Measurements from ENCODE around the gene B3GALT4.

The B3GALT4 gene

DNA sequence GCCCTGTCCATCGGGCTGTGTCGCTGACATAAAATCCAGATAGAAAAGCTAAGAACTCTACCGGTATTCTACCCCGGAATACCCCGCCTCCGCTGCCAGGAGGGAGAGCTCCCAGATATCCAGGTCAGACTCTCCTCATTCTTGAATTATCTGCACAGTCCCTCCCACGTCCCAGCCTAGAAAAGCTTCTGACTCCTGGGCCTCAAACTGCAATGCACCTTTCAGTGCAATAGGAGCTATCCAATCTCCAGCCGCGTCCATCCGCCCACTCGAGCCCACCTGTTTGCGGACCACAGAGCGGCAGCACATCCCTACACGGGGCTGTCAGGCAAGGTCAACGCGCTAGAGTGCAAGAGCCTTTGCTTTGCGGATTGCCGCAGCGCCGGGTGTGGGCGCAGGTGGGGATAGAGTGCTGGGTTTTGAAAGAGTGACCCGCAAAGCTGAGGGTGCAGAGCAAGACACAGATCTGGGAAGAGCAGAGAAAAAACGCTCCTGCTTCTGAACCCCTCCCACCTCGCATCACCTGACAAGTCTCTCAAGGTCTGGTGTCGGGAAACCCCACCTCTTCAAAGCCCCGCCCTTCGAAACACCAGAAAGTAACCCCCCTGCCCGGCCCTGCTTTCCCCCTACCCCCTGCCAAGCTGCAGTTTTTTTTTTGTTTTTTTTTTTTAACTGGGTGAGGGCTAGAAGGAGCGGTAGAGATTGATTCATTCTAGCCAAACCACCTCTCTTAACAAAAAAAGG lies 35.6 kb downstream of the B3GALT4 start:
- DNase-seq (ENCODE audit: low read depth) = peak; percentile 66
- peak overlapping the region; percentile 76 for H3K4me3 ChIP-seq (ENCODE audit: low read depth, low read length)
- TF ChIP-seq, protein P1, sequence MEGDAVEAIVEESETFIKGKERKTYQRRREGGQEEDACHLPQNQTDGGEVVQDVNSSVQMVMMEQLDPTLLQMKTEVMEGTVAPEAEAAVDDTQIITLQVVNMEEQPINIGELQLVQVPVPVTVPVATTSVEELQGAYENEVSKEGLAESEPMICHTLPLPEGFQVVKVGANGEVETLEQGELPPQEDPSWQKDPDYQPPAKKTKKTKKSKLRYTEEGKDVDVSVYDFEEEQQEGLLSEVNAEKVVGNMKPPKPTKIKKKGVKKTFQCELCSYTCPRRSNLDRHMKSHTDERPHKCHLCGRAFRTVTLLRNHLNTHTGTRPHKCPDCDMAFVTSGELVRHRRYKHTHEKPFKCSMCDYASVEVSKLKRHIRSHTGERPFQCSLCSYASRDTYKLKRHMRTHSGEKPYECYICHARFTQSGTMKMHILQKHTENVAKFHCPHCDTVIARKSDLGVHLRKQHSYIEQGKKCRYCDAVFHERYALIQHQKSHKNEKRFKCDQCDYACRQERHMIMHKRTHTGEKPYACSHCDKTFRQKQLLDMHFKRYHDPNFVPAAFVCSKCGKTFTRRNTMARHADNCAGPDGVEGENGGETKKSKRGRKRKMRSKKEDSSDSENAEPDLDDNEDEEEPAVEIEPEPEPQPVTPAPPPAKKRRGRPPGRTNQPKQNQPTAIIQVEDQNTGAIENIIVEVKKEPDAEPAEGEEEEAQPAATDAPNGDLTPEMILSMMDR (IDR thresholded peaks at IDR 0.05; ENCODE audit: control insufficient read depth, extremely low read depth, insufficient read depth) = no peak

DNA sequence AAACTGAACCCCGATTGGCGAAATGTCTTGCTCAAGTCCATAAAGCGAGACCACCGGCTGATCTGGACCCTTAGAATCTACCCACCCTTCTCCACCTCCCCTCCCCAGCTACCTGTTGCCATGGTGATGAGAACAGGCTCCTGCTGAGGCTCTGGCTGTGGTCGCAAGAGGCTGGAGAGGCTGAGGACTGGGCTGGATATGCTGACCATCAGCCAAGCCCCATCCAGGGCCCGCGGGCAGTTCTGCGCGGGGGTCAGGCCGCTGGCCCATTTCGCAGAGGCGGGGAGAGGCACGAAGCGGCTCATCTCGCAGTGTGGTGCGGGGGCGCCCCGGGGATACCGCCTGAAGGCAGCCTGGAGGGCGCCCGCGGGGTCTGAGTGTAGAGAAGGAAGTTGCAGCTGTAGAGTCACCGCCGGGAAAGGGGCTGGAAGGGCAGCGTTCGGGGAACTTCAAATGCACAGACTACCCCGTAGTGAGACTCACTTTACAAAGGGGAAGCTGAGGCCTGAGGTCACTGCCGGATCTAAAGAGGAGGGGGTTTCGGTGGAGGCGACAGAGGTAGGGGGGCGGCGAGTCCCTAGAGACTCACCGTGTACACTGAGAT lies 36.3 kb downstream of the B3GALT4 start:
- TF ChIP-seq, protein P1 (IDR thresholded peaks at IDR 0.05; ENCODE audit: control insufficient read depth, extremely low read depth, insufficient read depth) = no peak
- H3K4me3 ChIP-seq (ENCODE audit: low read depth, low read length) = peak overlapping the region; percentile 76
- no peak for DNase-seq (ENCODE audit: low read depth)

DNA sequence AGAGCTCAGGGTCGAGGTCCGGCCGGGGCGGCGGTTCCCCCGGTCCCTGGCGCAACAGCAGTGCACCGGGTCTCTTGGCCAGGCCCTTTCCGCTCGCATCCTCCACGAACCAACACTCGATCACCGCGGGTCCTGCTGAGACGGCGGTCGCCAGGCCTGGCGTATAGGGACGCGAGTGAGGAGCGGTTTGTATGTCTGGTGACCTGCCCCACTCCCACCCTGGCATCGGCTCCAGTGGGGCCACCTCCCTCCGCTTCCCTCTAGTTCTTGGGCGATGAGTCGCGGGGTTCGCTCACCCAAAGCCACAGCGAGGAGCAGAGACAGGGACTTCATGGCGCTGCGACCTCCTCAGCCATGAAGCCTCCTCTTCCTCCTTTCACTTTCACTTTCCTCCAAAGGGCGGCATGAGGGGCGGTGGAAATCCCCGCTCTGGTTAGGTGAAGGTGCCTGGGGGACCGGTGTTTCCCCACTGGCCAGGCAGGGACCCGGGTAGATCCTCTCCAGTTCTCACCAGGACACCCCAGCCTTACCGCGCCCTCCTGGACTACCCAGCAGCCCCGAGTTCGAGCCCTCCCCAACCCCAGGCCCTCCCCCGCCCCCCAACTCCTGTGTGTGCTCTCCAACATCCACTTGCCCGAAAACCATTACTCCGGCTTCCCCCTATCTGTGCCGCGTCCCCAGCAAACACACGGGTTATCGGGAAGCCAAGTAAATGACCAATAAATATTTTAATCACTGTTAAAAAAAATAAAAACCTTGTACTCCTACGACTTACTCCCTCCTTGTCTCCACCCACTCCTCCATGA lies 37.0 kb downstream of the B3GALT4 start, which contains the start of gene TAPBP:
Gene TAPBP (minus strand): TSS at position 370 of the 806 bp plus-strand sequence. CDS start 37 bp downstream, at position 333.
- DNase-seq (ENCODE audit: low read depth) = no peak
- peak within 1 kb of the TSS; percentile 76 for H3K4me3 ChIP-seq (ENCODE audit: low read depth, low read length)
- TF ChIP-seq, protein P1 (IDR thresholded peaks at IDR 0.05; ENCODE audit: control insufficient read depth, extremely low read depth, insufficient read depth) = no peak

DNA sequence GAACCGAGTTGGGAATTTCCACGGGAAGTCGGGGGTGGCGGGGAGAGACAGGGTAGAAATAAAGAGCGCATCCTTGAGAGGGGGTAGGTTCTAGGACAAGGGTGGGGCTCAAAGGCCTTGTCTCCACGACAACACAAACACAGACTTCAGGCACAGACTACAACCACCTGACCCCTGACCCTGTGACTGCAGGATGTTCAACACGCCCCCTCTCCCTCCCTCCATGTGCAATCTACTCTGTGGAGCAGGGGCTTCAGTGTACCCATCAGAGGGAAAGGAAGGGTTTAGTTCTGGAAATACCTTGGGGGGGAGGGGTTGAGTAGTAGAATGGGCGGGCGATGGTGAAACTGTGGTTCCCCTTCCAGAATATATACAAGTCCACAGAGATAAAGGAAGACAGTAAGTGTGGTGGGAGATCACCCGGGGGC lies 37.6 kb downstream of the B3GALT4 start:
- TF ChIP-seq, protein P1 (IDR thresholded peaks at IDR 0.05; ENCODE audit: control insufficient read depth, extremely low read depth, insufficient read depth) = no peak
- DNase-seq (ENCODE audit: low read depth) = no peak

DNA sequence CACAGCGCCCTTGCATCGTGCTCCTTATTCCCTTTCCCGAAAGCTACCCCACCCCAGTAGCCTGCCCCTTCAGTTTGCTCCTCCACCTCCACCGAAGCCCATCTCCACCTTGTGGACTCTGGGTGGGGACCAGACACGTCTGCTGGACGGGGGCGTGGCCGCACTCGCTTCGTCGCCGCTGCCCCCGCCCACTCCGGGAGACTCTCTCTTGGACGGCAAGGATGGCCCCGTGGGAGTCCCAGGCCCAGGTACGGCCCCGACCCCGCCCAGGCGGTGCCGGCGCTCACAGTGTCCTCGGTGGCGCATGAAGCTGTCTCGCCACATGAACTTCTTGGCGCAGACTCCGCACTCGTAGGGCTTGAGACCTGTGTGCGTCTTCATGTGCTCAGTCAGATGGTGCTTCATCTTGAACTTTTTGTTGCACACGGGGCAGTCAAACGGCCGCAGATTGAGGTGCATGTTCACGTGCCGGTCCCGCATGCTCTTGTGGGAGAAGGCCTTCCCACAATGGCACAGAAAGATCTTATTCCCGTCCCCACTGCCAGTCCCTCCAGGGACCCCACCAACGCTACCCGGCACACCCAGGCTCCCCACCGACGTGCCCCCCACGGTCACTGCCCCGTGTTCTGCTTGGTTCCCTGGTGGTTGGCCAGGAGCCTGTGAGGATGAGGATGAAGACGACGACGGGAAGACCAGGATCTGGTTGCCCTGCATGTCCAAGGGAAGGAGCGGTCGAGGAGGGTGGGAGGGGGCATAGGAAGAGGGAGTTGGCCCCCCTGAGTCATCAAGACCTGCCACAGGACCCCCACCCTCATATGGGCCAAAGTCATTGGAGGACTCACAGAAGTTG lies 38.2 kb downstream of the B3GALT4 start:
- peak overlapping the region; percentile 76 for H3K4me3 ChIP-seq (ENCODE audit: low read depth, low read length)
- no peak for DNase-seq (ENCODE audit: low read depth)
- TF ChIP-seq, protein P1 (IDR thresholded peaks at IDR 0.05; ENCODE audit: control insufficient read depth, extremely low read depth, insufficient read depth) = no peak

More for the DNA sequence above, 37.6 kb downstream of the B3GALT4 start:
- peak overlapping the region; percentile 76 for H3K4me3 ChIP-seq (ENCODE audit: low read depth, low read length)
